ENCODE measurements around the gene RPLP1. TPM values are rescaled to one million over a fixed set of nuclear protein-coding genes. Genes with fewer than 3 reads are reported as not detected.
A peak's percentile ranks its signal among the peaks of the same experiment; 100 is the strongest.

RPLP1 gene
- total and polyA plus RNA-seq, 9 donors: 175 to 3,255 (median 2,320) TPM

- H3K27ac ChIP-seq: no peak overlapping the region
- no peak for DNase-seq
- no peak for TF ChIP-seq EP300 (IDR thresholded peaks at IDR 0.05)
- no peak for TF ChIP-seq CTCF (IDR thresholded peaks at IDR 0.05)
- no peak for TF ChIP-seq POLR2A (IDR thresholded peaks at IDR 0.05)
- 47 to 57% (median 49%) methylated on average over 6 of the region's 6 CpGs for WGBS, 3 donors
- no peaks in the 10 kb centered on the region for H3K36me3 ChIP-seq
- H3K9me3 ChIP-seq: no peaks in the 10 kb centered on the region
- H3K27me3 ChIP-seq: no peaks in the 10 kb centered on the region
- H3K4me1 ChIP-seq (ENCODE audit: insufficient read depth): no peaks in the 10 kb centered on the region
- intact Hi-C loops (cut with DNase I): loop anchor here in 3 of 4 donors (10.0 kb wide), 3 partner anchors 592 to 1012 kb away; no protein-coding TSS in a partner anchor
- no peak overlapping the region for H3K4me3 ChIP-seq
Observed at GRCh38 chr15:69472562-69472961, 19.9 kb downstream of the RPLP1 start.

- no peak for TF ChIP-seq POLR2A (IDR thresholded peaks at IDR 0.05)
- no peak for TF ChIP-seq EP300 (IDR thresholded peaks at IDR 0.05)
- no peak for TF ChIP-seq CTCF (IDR thresholded peaks at IDR 0.05)
- no peak overlapping the region for H3K27ac ChIP-seq
- no peaks in the 10 kb centered on the region for H3K36me3 ChIP-seq
- 64 to 73% (median 69%) methylated on average over 5 of the region's 5 CpGs for WGBS, 3 donors
- H3K27me3 ChIP-seq: no peaks in the 10 kb centered on the region
- no peak for DNase-seq
- H3K4me1 ChIP-seq (ENCODE audit: insufficient read depth): no peaks in the 10 kb centered on the region
- H3K9me3 ChIP-seq: no peaks in the 10 kb centered on the region
- intact Hi-C loops (cut with DNase I): loop anchor here in 3 of 4 donors (10.0 kb wide), 3 partner anchors 591 to 1011 kb away; no protein-coding TSS in a partner anchor
- no peak overlapping the region for H3K4me3 ChIP-seq
Observed at GRCh38 chr15:69474291-69474690, 21.7 kb downstream of the RPLP1 start.

- Histone ChIP-seq H3K27me3 (no peaks in the 10 kb centered on the region), H3K36me3 (no peaks in the 10 kb centered on the region), H3K9me3 (no peaks in the 10 kb centered on the region), H3K4me1 (ENCODE audit: insufficient read depth) (no peaks in the 10 kb centered on the region), H3K27ac (no peak overlapping the region), H3K4me3 (no peak overlapping the region)
- TF ChIP-seq EP300 (IDR thresholded peaks at IDR 0.05): no peak
- TF ChIP-seq POLR2A (IDR thresholded peaks at IDR 0.05): no peak
- TF ChIP-seq CTCF (IDR thresholded peaks at IDR 0.05): no peak
- no peak for DNase-seq
- intact Hi-C loops (cut with DNase I): loop anchor here in 3 of 4 donors (5.0 to 10.0 kb wide), 5 partner anchors 590 to 1012 kb away; no protein-coding TSS in a partner anchor
- 72 to 80% (median 79%) methylated on average over 7 of the region's 7 CpGs for WGBS, 3 donors
Observed at GRCh38 chr15:69474846-69475455, 22.3 kb downstream of the RPLP1 start.

GRCh38 chr15:69475769-69476358 lies 23.2 kb downstream of the RPLP1 start:
- Histone ChIP-seq H3K36me3 (no peaks in the 10 kb centered on the region), H3K4me3 (no peak overlapping the region), H3K27me3 (no peaks in the 10 kb centered on the region), H3K4me1 (ENCODE audit: insufficient read depth) (no peaks in the 10 kb centered on the region), H3K27ac (no peak overlapping the region), H3K9me3 (no peaks in the 10 kb centered on the region)
- DNase-seq: peak; percentile 47 to 84 (median 75)
- WGBS, 3 donors: 35 to 44% (median 40%) methylated on average over 8 of the region's 8 CpGs
- intact Hi-C loops (cut with DNase I): loop anchor here in 3 of 4 donors (5.0 to 10.0 kb wide), 5 partner anchors 589 to 1011 kb away; no protein-coding TSS in a partner anchor
- TF ChIP-seq POLR2A (IDR thresholded peaks at IDR 0.05) (no peak), EP300 (IDR thresholded peaks at IDR 0.05) (no peak), CTCF (IDR thresholded peaks at IDR 0.05) (peak; percentile 62 to 71 (median 69))

Data from ovary (tissue), 9 donors.